ENCODE data around the gene CREBRF. TPM values are rescaled to one million over a fixed set of nuclear protein-coding genes. Genes with fewer than 3 reads are reported as not detected.

CREBRF gene
- total RNA-seq, 1 donor from 2014 or later: 34.2 TPM

Small RNA genes within 50 kb of the gene (small RNA-seq; reads per million reads assigned to genes)
- not detected for gene RF00019
- 18.0 reads per million, percentile 97 among the genes with 10 or more reads in this experiment for gene SNORA74B

Other genes starting within 250 kb of the CREBRF start
- gene ERGIC1, start 222.1 kb upstream of the CREBRF start, total RNA-seq: 33.0 TPM
- 33.8 TPM for gene RPL26L1, start 96.9 kb upstream of the CREBRF start, total RNA-seq
- gene ATP6V0E1, start 72.6 kb upstream of the CREBRF start, total RNA-seq: 35.1 TPM
- gene BNIP1, start 88.2 kb downstream of the CREBRF start, total RNA-seq: 16.3 TPM
- gene NKX2-5, start 178.9 kb downstream of the CREBRF start, total RNA-seq: not detected

Measured in frontal cortex (tissue), 1 donor.